RWPE1 (cell line): ENCODE results near the gene PDE6C.

Experiments used
- CTCF ChIA-PET: fragments of 350-600 bp; sonication (Branson Sonifier 250); formaldehyde crosslinking; extraction: SDS; loops from one replicate; lab custom pipeline; 2021; lab: Yijun Ruan, JAX
- POLR2A ChIA-PET: fragments of 400-600 bp; formaldehyde crosslinking; extraction: SDS; loops from one replicate; lab custom pipeline; 2020; ENCODE audit warnings: antibody characterized with exemption; ENCODE audit not compliant: low non-redundant PET; lab: Yijun Ruan, JAX
- DNase-seq: peaks from one replicate; pipeline ENCODE4 v3.0.0; 2012; ENCODE audit warnings: low spot score
- H3K27ac ChIP-seq: fragments of 450-650 bp; 2 replicates; pipeline ENCODE4 v1.5.1; 2017
- TF ChIP-seq, protein P1 (sequence below): fragments of 450-650 bp; conservative IDR thresholded peaks from 2 replicates; pipeline ENCODE4 v1.5.1; 2017; ENCODE audit warnings: low read depth, mild to moderate bottlenecking

Gene PDE6C

DNA sequence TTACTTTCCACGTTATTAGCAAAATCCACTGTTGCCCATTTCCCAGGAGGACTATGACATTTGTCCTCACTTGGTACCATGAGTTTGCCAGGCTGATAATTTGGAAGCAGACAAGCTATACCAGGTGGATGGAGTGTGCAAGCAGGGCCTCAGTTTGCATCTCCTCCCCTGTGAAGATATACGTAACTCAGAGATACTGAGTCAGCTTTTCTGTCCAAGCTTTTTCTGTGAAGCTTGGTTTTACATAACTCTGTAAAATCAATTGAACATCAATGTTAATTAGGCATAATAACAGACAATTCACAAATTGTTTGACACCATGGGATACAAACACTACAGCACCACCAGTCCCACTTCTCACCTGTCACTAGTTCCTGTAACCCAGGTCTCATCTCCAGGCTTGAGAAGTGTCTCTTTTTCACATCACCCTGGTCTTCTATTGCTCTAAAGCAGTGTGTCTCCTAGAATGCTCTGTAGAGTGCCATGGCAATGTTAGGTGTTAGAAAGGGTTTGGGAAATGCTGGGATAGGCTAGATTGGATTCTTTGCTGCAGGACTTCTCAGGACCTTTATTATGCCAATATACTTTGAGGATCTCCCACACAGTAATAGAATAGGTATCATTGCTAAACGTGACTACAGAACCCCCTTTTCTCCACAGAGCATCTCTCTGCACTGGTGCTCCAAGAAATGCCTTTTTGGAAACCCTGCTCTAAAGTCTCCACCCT, 32.2 kb upstream of the PDE6C start:
- H3K27ac ChIP-seq: no peak overlapping the region
- DNase-seq: no peak
- TF ChIP-seq, protein P1, sequence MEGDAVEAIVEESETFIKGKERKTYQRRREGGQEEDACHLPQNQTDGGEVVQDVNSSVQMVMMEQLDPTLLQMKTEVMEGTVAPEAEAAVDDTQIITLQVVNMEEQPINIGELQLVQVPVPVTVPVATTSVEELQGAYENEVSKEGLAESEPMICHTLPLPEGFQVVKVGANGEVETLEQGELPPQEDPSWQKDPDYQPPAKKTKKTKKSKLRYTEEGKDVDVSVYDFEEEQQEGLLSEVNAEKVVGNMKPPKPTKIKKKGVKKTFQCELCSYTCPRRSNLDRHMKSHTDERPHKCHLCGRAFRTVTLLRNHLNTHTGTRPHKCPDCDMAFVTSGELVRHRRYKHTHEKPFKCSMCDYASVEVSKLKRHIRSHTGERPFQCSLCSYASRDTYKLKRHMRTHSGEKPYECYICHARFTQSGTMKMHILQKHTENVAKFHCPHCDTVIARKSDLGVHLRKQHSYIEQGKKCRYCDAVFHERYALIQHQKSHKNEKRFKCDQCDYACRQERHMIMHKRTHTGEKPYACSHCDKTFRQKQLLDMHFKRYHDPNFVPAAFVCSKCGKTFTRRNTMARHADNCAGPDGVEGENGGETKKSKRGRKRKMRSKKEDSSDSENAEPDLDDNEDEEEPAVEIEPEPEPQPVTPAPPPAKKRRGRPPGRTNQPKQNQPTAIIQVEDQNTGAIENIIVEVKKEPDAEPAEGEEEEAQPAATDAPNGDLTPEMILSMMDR: no peak
- CTCF ChIA-PET: no interaction called here
- POLR2A ChIA-PET: no interaction called here

DNA sequence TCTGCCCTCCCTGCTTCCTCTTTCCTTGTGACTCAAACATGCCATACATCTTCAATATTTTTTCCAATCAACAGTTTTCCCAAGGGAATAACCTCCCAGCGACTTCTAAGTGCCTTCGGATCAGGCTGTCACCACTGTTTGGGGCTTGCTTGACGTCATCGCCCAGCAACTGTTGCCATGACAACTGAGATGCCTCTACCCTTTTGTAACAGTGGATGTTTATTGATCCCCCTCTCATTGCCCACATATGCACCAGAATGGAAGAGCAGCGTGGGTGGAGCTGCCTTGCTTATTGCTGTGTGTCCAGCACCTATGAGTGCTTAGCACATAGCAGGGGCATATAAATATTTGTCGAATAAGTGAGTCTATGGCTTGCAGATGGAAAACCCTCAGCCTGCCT, 31.5 kb upstream of the PDE6C start:
- no peak overlapping the region for H3K27ac ChIP-seq
- ChIA-PET CTCF (no interaction called here), POLR2A (no interaction called here)
- no peak for DNase-seq
- TF ChIP-seq, protein P1: no peak

DNA sequence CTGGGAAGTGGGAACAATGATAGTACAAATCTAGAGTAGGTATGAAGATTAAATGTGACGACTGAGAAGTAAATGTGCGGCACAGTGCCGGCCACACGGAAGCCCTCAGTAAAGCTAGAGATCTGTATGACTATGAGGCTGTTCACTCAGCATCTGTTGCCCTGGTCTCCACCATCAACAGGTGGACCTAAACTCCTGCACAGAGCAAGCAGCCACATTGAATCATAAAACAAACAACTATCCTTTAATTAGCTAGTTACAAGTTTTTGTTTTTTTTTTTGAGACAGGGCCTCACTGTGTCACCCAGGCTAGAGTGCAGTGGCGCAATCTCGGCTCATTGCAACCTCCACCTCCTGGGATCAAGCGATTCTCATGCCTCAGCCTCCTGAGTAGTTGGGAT, 27.9 kb upstream of the PDE6C start:
- no peak overlapping the region for H3K27ac ChIP-seq
- ChIA-PET POLR2A (no interaction called here), CTCF (interaction anchor here (0.6 kb wide), 1 partner anchor 21 kb away, joined by 7 read pairs; no protein-coding TSS in a partner anchor)
- DNase-seq: no peak
- TF ChIP-seq, protein P1: no peak

DNA sequence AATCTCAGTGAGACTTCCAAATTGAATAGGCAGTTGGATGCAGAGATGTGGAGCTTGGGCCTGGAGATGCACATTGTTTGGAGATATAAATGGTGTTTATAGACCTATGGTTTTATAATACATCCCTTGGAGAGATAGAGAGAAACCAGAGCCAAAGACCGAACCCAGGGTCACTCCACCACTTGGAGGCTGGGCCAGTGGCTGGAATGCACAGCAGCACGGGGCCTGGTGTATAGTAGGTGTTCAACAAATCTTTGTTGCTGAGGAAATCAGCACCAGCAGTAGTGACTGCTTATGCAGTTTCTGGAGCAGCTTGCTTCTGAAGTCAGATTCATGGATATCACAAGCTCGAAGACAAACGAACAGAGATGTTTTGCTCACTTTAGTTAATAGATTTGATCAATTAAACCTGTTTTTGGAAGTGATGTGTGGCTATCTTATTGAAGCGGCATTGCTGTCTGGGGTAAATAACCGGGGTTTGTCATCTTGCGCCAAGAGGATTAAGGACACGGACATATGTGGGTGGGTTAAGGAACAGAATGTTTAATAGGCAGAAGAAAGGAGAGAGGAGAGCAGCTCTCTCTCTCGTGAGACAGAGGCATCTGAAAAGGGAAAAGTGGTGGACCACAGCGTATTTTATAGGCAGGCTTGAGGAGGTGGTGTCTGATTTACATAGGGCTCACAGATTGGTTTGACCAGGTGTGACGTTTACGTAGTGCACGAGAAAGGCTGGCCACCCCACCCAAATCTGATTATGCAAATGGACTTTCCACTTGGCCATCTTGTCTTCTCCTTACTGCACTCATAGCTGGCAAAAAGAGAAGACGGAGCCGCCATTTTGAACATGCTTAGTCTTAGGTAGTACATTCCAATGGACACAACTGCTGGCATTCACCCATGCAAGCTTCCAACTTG, 22.4 kb upstream of the PDE6C start:
- CTCF ChIA-PET: interaction anchor here (0.6 kb wide), 1 partner anchor 9 kb away, joined by 4 read pairs; no protein-coding TSS in a partner anchor
- DNase-seq: no peak
- H3K27ac ChIP-seq: no peak overlapping the region
- POLR2A ChIA-PET: no interaction called here
- TF ChIP-seq, protein P1: no peak

DNA sequence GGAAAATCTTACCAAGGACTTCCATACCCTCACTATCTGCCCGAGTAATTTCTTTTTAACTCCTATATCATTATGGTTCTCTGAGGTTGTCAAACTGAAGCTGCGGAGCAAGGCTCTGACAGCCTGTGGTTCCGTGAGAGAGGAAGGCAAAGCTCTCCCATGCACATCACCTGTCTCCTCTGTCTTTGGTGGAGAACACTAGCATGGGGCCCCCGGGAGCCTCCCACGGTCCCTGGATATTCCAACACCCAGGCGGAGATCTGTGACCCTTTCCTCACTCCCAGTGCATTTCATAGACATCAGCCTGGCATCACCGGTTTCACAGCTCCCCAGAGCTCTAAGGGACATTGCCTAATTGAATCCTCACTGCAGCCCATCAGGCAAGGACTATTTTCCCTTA, 21.7 kb upstream of the PDE6C start:
- DNase-seq: no peak
- TF ChIP-seq, protein P1: no peak
- POLR2A ChIA-PET: no interaction called here
- CTCF ChIA-PET: interaction anchor here (0.6 kb wide), 1 partner anchor 621 kb away, joined by 3 read pairs; no protein-coding TSS in a partner anchor
- H3K27ac ChIP-seq: no peak overlapping the region

DNA sequence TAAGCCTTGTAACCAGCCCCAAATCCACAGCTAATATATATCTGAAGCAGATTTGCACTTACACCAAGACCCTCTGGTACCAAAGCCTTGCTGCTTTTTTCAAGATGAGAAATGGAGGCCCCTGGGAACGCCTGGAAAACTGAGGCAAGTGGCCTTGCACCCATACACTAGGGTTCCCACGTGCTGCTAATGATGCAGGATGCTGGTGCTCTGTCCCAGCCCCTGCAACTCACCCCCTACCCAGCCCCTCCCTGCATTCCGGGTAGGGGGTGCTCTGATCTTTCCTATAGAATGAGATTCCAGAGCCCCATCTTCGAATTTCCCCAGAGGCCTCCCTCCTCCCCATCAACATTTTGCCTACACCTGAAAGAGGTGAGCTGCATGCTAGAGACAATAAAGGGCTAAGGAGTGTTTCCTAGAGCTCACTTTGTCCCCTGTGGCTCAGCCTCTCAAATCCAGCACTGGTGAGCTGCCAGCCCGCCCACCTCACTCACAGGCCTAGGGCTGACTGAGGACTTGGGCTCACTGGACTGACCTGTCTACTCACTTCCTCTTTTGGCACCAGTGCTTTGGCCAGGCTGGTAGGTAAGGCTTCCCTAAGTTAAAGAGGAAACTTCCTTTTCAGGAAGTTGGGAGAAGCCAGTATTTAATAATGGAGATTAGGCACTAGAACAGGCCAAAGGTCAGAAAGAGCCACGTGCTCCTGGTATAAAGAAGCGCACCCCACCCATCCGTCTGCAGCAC, 21.1 kb upstream of the PDE6C start:
- ChIA-PET CTCF (interaction anchor here (0.6 kb wide), 1 partner anchor 621 kb away, joined by 3 read pairs; no protein-coding TSS in a partner anchor), POLR2A (no interaction called here)
- TF ChIP-seq, protein P1: no peak
- DNase-seq: no peak
- H3K27ac ChIP-seq: no peak overlapping the region
